ENCODE measurements around the gene HSD17B4.

Gene HSD17B4

GRCh38 chr5:119452373-119453039 is at the start of gene HSD17B4:
TSS of gene HSD17B4 (plus strand) at chr5:119452497. CDS start at chr5:119452576, 79 bp downstream.
- TF ChIP-seq CTCF (IDR thresholded peaks at IDR 0.05): no peak

- no peak for TF ChIP-seq CTCF (IDR thresholded peaks at IDR 0.05)
Measured at GRCh38 chr5:119402555-119402954, 49.7 kb upstream of the HSD17B4 start.

- TF ChIP-seq CTCF (IDR thresholded peaks at IDR 0.05): no peak
Measured at GRCh38 chr5:119404033-119404432, 48.3 kb upstream of the HSD17B4 start.

- no peak for TF ChIP-seq CTCF (IDR thresholded peaks at IDR 0.05)
Measured at GRCh38 chr5:119405419-119405818, 46.9 kb upstream of the HSD17B4 start.

- no peak for TF ChIP-seq CTCF (IDR thresholded peaks at IDR 0.05)
Measured at GRCh38 chr5:119406551-119407110, 45.7 kb upstream of the HSD17B4 start.

GRCh38 chr5:119409235-119409815 is 43.0 kb upstream of the HSD17B4 start:
- no peak for TF ChIP-seq CTCF (IDR thresholded peaks at IDR 0.05)

- TF ChIP-seq CTCF (IDR thresholded peaks at IDR 0.05): no peak
Measured at GRCh38 chr5:119410448-119411159, 41.7 kb upstream of the HSD17B4 start.
